ENCODE results near the gene SNRNP200.

DNA sequence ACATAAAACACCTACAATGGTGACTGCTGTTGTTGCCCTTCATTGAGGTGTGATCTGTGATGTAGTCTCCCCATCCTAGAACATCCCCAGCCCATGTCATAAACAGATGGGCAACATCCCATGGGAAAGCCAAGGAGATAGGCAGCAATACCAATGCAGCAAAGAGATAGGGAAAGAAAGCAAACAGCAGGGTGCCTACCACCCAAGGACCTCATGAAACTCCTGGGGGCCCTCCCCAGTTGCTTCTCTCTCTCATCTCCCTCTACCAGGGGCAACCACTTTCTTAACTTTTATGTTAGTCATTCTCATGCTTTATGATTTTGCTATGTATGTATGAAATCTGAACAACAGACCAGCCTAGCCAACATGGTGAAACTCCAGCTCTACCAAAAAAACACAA lies 11.7 kb upstream of the SNRNP200 start:
- TF ChIP-seq, protein P1, sequence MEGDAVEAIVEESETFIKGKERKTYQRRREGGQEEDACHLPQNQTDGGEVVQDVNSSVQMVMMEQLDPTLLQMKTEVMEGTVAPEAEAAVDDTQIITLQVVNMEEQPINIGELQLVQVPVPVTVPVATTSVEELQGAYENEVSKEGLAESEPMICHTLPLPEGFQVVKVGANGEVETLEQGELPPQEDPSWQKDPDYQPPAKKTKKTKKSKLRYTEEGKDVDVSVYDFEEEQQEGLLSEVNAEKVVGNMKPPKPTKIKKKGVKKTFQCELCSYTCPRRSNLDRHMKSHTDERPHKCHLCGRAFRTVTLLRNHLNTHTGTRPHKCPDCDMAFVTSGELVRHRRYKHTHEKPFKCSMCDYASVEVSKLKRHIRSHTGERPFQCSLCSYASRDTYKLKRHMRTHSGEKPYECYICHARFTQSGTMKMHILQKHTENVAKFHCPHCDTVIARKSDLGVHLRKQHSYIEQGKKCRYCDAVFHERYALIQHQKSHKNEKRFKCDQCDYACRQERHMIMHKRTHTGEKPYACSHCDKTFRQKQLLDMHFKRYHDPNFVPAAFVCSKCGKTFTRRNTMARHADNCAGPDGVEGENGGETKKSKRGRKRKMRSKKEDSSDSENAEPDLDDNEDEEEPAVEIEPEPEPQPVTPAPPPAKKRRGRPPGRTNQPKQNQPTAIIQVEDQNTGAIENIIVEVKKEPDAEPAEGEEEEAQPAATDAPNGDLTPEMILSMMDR (IDR thresholded peaks at IDR 0.05) = no peak
- no peak for TF ChIP-seq POLR2A (IDR thresholded peaks at IDR 0.05)
